Fibroblast of skin of right biceps (primary cell): ENCODE results near the gene ZSCAN9.

Source experiments
- DNase-seq: peaks from one replicate; pipeline ENCODE4 v3.0.0-alpha.2; 2013

ZSCAN9 gene

DNA sequence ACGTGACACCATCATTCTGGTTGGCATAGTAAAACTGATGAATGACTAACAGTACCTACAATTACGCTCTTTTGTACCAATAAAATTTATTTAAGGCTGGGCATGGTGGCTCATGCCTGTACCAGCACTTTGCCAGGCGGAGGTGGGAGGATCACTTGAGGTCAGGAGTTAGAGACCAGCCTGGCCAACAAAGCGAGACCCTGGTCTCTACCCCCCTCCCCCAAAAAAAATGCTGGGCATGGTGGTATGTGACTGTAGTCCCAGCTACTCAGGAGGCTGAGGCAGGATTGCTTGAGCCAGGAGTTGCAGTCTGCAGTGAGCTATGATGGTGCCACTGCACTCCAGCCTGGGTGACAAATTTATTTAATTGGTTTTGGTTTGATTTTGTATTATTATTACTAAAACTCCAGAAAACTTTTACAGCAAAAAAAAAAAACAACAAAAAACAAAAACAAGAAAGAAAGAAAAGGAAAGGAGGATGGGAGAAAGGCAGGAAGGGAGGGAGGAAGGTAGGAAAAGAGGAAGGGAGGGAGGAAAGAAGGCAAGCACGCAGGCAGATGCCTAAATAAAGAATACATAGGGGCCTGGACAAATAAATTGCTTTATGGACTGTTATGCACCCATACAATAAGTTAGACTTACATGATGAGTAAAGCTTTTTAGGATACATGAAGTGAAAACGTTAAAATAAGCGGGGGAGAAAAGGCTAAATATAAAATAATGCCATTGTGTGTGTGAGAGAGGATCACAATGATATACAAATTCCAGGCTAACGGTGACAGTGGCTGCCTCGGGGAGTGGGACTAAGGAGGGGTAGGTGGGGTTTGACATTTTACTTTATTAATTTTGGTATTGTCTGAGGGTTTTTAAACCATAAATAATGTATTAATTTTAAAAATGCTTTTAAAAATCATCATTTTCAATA lies 682 bp upstream of the ZSCAN9 start:
- DNase-seq = no peak

DNA sequence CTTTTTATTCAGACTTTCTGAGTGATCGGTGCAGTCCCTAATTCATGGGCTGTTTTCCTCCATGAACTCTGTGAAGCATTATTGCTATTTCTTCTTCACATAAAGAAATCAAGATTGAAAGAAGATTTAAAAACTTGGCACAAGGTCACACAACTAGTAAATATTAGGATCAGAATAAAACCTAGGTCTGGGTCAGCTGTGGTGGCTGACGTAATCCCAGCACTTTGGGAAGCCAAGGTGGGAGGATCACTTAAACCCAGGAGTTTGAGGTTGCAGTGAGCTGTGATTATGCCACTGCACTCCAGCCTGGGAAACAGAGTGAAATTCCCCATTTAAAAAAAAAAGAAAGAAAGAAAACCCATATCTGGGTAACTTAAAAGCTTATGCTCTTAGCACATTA lies 1.4 kb downstream of the ZSCAN9 start:
- DNase-seq = no peak

DNA sequence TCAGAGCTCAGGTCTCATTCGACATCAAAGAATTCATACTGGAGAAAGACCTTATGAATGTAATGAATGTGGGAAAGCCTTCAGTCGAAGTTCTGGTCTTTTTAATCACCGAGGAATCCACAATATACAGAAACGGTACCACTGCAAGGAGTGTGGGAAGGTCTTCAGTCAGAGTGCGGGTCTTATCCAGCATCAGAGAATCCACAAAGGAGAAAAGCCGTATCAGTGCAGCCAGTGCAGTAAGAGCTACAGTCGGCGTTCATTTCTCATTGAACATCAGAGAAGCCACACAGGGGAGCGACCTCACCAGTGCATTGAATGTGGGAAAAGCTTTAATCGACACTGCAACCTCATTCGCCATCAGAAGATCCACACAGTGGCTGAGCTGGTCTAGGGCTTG lies 7.7 kb downstream of the ZSCAN9 start:
- no peak for DNase-seq

DNA sequence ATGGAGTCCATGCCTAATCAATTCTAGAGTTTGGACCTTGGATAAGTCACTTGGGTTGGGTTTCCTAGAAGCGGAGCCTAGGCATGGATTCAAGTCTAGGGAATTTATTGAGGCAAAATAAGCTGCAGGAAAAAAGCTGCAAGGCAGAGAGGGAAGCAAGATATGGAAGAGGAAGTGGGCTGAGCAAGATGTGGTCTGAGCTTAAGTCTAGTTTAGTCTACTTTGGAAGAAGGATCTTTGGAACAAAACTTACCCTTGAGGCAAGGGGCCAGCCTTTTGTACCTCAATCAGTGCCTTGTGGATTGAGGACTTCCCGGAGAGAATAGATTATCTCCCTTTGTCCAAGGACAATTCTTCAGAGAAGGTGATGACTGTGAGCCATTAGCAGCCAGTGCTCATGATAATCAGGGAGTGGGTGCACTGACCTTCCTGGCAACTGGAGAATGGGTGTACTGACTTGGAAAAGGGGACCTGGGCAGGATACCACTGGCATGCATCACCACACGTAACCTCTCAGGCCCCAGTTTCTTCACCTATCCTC lies 10.9 kb downstream of the ZSCAN9 start:
- DNase-seq = no peak

DNA sequence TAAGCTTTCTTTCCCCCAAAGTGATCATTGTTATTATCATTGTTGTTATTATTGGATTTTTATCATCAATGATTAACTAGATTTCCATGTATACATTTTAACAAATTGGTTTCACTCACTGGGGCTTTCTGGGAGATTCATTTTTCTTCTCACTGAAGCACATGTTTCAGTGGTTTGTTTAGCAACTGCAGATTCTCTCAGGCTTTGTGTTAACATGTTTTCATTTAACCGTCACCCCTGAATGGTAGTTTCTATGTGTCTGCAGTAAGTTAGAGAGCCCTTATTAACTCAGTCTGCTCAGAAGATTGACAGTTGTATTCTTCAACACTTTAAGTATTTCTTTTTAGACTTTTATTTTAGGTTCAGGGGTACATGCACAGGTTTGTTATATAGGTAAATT lies 14.6 kb downstream of the ZSCAN9 start:
- DNase-seq = no peak

DNA sequence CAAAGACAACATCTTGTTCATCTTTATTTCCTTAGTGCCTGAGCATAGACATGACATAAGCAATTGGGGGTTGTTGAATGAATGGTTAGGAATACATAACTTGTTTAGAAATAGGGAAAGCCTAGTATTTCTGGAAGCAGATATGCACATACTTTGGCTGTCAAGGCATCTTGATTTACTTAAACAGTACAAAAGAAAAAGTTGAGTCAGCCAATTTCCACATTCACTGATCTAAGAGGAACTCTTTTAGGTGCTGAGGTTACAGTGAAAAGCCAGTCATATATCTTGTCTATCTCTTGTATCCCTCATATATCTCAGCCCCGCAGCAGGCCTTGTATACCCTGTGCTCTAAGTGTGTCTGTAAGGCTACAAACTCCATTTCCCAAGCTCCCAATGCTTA lies 15.4 kb downstream of the ZSCAN9 start:
- no peak for DNase-seq

DNA sequence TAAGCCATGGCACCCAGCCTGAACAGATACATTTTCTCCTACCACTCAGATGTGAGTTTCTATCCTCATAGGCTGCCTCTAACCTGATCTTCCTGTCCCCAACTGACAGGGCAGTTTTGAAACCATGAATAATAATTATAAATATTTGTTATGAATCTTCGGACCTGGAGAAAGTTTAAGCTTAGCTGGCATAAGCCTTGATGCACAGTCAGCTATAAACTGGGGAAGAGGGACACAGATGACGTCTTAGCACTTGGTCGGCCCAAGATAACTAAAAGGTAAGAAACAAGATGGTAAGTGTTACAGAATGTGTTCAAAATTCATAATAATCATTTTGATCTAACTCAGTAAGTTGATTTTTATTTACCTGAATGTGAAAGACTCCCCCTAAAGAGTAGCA lies 18.9 kb downstream of the ZSCAN9 start:
- DNase-seq = no peak

DNA sequence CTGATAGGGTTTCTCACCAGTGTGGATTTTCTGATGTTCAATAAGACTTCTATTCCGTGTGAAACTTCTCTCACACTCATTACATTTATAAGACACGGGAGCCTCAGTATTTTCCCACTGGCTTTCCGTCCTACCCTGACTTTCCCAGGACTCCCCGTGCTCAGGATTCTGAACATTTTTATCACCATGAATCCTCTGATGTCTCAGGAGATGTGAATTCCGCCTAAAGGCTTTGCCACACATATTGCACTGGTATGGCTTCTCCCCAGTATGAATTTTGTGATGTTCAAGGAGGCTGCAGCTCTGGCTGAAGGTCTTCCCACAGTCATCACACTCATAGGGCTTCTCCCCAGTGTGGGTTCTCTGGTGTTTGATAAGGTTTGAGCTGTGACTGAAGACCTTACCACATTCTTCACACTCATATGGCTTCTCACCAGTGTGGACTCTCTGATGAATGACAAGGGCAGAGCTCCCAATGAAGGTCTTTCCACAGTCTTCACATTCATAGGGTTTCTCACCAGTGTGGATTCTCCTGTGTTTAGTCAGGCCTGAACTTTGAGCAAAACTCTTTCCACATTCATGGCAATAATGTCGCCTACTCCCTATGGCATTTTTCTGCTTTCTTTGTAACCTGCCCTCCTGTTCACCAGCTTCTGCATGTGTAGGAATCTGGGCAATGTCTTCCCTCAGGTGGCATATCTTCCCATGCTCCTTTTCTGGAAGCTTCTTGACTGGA lies 20.3 kb downstream of the ZSCAN9 start:
- DNase-seq = no peak

DNA sequence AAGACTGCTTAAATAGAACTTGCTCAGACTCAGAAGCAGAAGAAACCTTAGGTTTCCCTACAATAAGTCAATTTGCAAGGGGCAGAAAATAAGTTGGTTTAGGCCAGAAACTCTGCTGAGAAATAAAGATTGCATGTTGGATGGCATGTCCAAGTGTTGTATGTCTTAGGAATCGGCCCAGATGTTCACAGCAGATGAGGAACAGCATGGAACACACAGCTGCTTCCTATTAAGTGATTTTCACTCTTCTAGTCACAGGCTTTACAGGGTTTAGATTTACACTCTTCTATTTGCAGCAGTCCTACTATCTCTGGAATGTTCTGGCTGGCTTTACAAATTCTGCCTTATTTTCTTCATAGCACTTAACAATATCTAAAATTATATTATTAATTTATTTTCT lies 23.8 kb downstream of the ZSCAN9 start:
- no peak for DNase-seq

DNA sequence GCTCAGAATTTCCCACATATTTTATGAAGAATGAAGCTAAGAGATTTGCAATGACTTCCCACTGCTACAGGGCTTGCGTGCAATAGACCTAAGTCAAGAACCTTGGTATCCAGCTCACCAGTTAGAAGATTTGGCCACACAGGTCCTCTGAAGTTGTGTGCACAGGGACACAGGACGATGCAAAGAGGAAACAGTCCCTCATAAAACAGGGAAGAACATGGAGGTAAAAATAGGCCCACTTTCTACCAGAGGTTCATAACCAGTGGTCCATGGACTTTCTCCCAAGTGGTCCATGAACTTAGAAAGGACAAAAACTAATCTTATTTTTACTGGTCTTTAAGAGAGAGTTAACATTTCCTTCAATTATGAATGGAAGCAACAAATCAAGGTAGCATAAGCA lies 25.7 kb downstream of the ZSCAN9 start:
- no peak for DNase-seq

DNA sequence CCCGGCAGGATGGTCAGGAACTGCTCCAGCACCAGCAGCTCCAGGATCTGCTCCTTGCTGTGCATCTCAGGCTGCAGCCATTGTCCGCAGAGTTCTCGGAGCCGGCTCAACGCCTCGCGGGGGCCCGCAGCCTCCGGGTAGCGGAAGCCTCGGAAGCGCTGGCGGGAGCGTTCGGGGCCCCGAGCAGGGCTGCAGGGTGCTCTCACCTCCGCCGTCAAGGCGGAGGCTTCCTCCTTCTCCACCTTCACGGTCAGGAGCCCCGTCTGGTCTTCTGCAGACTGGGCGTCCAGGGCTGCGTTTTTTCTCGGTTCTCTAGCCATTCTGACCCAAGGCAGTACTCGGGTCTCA lies 26.6 kb downstream of the ZSCAN9 start:
- peak; percentile 9 for DNase-seq

DNA sequence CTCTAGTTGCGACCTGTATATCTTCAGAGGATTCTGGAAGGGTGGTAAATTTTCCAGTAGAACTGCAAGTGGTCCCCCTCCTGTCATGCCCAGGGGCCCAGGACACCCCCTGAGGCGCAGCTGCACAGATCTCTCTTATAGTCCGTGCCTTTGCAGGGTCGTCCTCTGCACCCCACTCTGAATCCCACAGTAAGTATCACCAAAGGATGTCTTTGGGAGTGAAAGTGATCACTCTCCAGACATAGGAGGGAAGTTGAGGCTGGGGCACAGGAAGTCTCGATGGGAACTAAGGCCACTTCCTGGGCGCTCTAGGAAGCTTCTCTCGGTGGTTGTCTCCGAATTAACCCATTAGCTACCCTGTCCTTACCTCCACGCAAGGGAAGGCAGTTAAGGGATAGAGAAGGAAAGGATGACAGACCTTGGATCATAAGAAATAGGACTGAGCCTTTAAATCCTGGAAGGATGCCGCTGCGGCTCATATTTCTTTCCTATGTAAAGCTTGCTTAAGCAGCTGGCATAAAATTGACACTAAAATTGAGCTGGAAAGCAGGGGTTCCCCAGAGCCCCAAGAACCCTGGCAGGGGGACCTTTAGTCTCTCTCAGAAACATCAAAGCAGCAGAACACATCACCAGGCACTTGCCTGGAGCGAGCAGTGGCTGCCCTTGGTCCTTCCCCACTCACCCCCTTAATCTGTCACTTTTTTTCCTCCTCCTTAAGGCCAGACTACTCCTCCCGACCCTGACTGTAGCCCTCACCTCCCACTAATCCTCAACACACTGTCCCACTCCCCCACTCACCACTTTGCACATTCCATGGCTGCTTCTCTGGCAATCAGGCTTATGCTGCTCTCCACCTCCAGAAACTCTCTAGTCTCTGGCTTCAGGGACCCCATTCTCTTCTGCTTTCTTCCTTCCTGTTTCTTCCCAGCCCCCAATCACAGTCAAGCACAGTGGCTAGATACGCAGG lies 27.2 kb downstream of the ZSCAN9 start, which contains the start of gene ZKSCAN4:
ZKSCAN4 (minus strand) TSS at position 261 of the 967 bp plus-strand sequence. CDS start 289 bp downstream, outside the sequence.
- peak; percentile 92 for DNase-seq

DNA sequence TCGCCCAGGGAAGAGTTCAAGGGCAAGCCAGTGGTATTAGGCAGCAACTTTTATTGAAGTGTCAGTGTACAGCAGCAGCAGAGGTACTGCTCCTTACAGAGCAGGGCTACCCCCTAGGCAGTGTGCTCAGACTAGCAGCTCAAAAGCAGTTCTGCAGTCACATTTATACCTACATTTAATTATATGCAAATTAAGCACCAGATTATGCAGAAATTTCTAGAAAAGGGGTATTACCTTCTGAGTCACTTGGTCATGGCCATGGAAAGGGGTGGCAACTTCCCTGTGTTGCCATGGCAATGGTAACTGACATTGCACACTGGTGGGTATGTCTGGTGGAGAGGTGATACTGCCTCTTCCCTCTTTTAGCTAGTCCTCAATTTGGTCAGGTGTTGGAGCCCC lies 29.0 kb downstream of the ZSCAN9 start:
- no peak for DNase-seq

DNA sequence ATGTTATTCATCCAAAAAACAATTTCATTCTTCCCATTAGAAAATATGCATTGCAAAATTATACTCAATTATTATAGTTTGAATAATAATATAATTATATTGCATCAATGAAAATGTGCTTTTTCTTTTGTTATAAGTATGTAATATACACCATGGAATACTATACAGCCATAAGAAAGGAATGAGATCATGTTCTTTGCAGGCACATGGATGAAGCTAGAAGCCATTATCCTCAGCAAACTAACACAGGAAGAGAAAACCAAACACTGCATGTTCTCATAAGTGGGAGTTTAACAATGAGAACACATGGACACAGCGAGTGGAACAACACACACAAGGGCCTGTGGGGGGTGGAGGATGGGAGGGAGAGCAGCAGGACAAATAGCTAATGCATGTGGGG lies 32.0 kb downstream of the ZSCAN9 start:
- DNase-seq = no peak

DNA sequence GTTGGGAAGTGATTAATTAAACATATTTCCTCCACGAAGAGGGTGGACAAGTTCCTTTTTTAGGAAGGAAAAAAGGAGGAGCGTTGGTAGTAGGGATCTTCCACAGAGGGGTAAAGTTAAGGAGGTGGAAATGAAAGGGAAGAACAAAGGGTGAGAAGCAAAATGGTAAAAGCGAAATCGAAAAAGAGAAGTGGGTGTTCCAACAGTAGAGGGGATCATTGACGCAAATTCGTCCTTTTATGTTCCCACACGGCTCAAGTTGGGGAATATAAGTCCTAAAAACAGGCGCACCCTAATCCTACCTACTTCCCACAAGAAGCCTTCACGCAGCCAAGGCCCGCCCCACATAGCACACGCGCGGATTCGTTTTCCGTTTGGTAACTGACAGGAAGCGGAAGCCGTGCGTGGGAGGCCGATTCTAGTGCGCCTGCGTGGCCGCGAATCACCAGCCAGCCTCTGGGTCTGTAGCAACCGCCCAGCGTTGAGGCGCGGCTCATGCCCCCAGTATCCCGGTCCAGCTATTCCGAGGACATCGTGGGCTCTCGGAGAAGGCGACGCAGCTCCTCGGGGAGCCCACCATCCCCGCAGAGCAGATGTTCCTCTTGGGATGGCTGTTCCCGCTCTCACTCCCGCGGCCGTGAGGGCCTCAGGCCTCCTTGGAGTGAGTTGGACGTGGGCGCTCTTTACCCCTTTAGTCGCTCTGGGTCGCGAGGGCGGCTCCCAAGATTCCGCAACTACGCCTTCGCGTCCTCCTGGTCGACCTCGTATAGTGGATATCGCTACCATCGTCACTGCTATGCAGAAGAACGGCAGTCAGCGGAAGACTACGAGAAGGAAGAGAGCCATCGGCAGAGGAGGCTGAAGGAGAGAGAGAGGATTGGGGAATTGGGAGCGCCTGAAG lies 34.1 kb downstream of the ZSCAN9 start, which contains the start of gene NKAPL:
NKAPL (plus strand) TSS at position 421 of the 901 bp plus-strand sequence; CDS start at position 496, 75 bp downstream.
- peak; percentile 72 for DNase-seq

DNA sequence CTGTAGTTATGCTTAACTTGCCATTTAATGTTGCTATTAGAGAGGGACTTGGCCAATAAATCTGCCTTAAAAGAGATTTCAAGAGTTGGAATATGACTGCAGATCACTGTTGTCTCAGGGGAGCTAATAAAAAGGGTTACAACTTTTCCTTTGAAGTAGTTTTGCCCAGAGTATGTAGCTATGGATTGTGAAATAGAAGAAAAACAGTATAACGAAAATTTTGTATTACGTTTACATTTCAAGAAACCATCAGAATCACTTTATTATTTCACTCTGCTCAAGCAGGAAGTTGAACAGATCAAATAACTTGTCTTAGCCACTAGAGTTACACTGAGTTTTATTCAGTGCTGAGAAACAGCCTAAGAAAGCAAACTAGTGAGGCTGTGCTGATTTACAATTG lies 38.8 kb downstream of the ZSCAN9 start:
- DNase-seq = no peak

DNA sequence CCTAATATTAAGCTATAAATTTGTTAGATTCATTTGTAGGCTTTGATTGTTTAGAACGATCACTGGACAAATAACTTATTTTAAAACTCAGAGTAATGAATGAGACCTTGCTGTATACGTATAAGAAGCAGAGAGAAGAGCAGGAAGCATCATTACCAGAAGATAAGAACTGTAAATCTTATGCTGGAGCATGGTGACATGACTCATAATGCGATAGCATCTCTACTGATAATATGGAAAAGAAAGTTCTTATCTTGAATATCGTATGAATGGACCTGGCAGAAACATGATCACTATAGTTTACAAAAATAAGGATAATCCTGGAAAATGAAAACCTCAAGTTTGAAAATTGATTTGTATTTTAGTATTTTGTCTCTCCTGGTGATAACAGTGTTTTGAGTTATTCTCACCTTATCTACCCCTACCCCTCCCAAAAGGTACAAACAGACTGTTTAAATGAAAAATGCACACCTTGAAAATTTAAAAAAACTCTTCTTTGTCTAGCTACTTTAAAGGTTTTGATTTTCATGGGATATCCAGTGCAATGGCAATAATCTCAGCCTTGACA lies 39.8 kb downstream of the ZSCAN9 start:
- DNase-seq = no peak

DNA sequence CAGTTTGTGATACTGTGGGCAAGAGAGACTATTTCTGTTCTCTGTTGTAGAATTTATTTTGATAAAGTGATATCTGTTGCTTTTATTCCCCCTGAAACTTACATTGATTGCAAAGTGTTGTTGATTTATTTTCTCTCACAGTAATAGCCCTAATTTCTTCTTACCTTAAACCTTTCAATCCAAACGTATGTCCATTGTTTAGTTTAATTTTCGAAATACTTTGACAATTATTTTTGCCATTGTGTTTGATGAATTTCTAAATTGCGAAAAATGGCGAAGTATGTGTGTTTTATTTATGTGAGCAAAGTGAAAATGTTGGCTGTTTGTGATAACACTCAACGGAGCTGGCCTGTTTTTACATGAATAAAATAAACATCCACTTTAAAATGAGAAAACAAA lies 41.5 kb downstream of the ZSCAN9 start:
- no peak for DNase-seq

DNA sequence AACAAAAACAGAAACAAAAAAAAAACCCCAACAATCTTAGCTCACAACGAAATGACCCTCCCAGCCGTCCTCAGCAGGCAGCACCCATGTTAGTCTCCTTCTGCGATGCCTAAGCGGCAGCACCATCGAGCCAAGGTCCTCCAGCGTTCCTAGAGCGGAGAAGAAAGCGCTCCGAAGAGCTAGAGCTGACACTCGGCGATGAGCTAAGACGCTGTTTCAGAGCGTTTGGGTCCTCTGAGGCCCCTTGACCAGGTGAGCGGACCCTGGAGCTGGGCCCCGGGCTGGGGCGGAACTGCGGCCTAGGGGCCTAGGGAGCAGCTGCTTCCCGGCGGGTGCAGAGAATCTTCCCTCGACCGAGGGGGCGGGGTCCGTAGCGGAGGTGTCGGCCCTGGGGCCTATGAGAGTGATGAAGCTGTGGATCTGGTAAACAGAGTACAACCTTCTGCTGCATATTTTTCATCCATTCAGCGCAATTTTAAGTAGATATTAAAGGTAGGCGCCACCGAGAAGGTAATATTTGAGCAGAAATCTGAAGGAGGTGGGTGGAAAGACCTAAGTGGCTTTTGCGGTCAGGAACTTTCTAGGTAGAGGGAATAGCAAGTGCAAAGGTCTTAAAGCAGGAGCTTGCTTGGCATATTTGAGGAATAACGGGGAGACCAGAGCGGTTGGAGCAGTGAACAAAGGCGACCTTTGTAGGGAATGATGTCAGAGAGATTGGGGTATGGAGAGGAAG lies 42.1 kb downstream of the ZSCAN9 start, which contains the start of gene ZSCAN26:
ZSCAN26 (plus strand) TSS at position 182 of the 733 bp plus-strand sequence. CDS start 4,777 bp downstream, outside the sequence.
- DNase-seq = peak; percentile 90

DNA sequence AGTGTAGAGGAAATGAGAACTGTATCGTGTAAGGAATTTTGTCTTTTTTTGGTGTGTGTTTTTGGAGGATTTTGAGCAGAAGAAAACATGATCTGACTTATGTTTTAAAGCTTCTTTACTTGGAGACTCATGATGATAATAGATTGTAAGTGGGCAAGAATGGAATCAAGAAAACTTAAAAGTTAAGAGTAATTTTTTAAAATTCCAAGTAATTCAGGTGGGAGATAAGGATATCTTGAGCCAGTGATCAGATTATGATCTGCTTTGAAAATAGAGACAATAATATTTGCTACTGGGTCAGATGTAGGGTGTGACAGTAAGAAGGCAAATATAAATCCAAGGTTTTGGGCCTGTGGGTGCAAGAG lies 42.6 kb downstream of the ZSCAN9 start:
- no peak for DNase-seq
